Measurements from ENCODE around the gene SLC17A2.
"Not testable (repeated sequence)": the region's sequence is repeated elsewhere in the genome, so short reads cannot be mapped to it uniquely, and the experiment has no call there.

Gene SLC17A2

GRCh38 chr6:25951296-25952032 is 21.0 kb upstream of the SLC17A2 start:
- DNase-seq (ENCODE audit: low spot score): no peak

- DNase-seq (ENCODE audit: low spot score): no peak
Measured at GRCh38 chr6:25950297-25950696, 19.8 kb upstream of the SLC17A2 start.

- DNase-seq (ENCODE audit: low spot score): no peak
Measured at GRCh38 chr6:25949695-25950094, 19.2 kb upstream of the SLC17A2 start.

GRCh38 chr6:25947492-25947891 is 17.0 kb upstream of the SLC17A2 start:
- not testable (repeated sequence) for DNase-seq (ENCODE audit: low spot score)

- no peak for DNase-seq (ENCODE audit: low spot score)
Measured at GRCh38 chr6:25946631-25947030, 16.1 kb upstream of the SLC17A2 start.

GRCh38 chr6:25945738-25946137 is 15.2 kb upstream of the SLC17A2 start:
- DNase-seq (ENCODE audit: low spot score): not testable (repeated sequence)

GRCh38 chr6:25944688-25945574 is 14.4 kb upstream of the SLC17A2 start:
- DNase-seq (ENCODE audit: low spot score): no peak

GRCh38 chr6:25943887-25944286 is 13.4 kb upstream of the SLC17A2 start:
- no peak for DNase-seq (ENCODE audit: low spot score)

GRCh38 chr6:25942561-25943147 is 12.2 kb upstream of the SLC17A2 start:
- DNase-seq (ENCODE audit: low spot score): peak; percentile 25

- DNase-seq (ENCODE audit: low spot score): no peak
Measured at GRCh38 chr6:25939593-25939992, 9.1 kb upstream of the SLC17A2 start.

- no peak for DNase-seq (ENCODE audit: low spot score)
Measured at GRCh38 chr6:25935953-25936352, 5.5 kb upstream of the SLC17A2 start.

GRCh38 chr6:25934735-25935313 is 4.3 kb upstream of the SLC17A2 start:
- no peak for DNase-seq (ENCODE audit: low spot score)

GRCh38 chr6:25934156-25934555 is 3.7 kb upstream of the SLC17A2 start:
- DNase-seq (ENCODE audit: low spot score): no peak

- DNase-seq (ENCODE audit: low spot score): no peak
Measured at GRCh38 chr6:25931411-25931709, 869 bp upstream of the SLC17A2 start.

- not testable (repeated sequence) for DNase-seq (ENCODE audit: low spot score)
Measured at GRCh38 chr6:25929785-25930184, 706 bp downstream of the SLC17A2 start.

GRCh38 chr6:25928562-25929324 is 1.7 kb downstream of the SLC17A2 start:
- DNase-seq (ENCODE audit: low spot score): no peak

GRCh38 chr6:25927756-25928216 is 2.7 kb downstream of the SLC17A2 start:
- DNase-seq (ENCODE audit: low spot score): no peak

- DNase-seq (ENCODE audit: low spot score): no peak
Measured at GRCh38 chr6:25927178-25927577, 3.3 kb downstream of the SLC17A2 start.

- no peak for DNase-seq (ENCODE audit: low spot score)
Measured at GRCh38 chr6:25925876-25926275, 4.6 kb downstream of the SLC17A2 start.

GRCh38 chr6:25922301-25922700 is 8.2 kb downstream of the SLC17A2 start:
- DNase-seq (ENCODE audit: low spot score): peak; percentile 19

GRCh38 chr6:25921525-25922203 is 8.8 kb downstream of the SLC17A2 start:
- DNase-seq (ENCODE audit: low spot score): no peak
